GM19395 (cell line): ENCODE data around the gene SEC62.

Source experiments
- ATAC-seq: cut with Tn5 transposase; IDR thresholded peaks from one replicate; pipeline ENCODE4 v1.9.1; 2021; ENCODE audit warnings: mild to moderate bottlenecking, moderate library complexity; ENCODE audit not compliant: unreplicated experiment

SEC62 gene

GRCh38 chr3:169966951-169967915 lies 626 bp downstream of the SEC62 start:
- peak; percentile 38 for ATAC-seq

GRCh38 chr3:169968224-169968885 lies 1.7 kb downstream of the SEC62 start:
- no peak for ATAC-seq

- no peak for ATAC-seq
Observed at GRCh38 chr3:169969174-169970095, 2.8 kb downstream of the SEC62 start.

- no peak for ATAC-seq
Observed at GRCh38 chr3:169970847-169971246, 4.2 kb downstream of the SEC62 start.

GRCh38 chr3:169971522-169971921 lies 4.9 kb downstream of the SEC62 start:
- ATAC-seq = no peak

GRCh38 chr3:169980055-169980454 lies 13.4 kb downstream of the SEC62 start:
- ATAC-seq = no peak

GRCh38 chr3:169984292-169984691 lies 17.7 kb downstream of the SEC62 start:
- no peak for ATAC-seq

GRCh38 chr3:169990431-169990830 lies 23.8 kb downstream of the SEC62 start:
- no peak for ATAC-seq

- no peak for ATAC-seq
Observed at GRCh38 chr3:169992156-169992555, 25.5 kb downstream of the SEC62 start.

GRCh38 chr3:169992781-169993180 lies 26.2 kb downstream of the SEC62 start:
- no peak for ATAC-seq

- ATAC-seq = no peak
Observed at GRCh38 chr3:169993761-169994160, 27.2 kb downstream of the SEC62 start.

GRCh38 chr3:169996063-169996462 lies 29.5 kb downstream of the SEC62 start:
- ATAC-seq = no peak

GRCh38 chr3:169998668-169999131 lies 32.1 kb downstream of the SEC62 start:
- peak; percentile 36 for ATAC-seq

- ATAC-seq = peak; percentile 94
Observed at GRCh38 chr3:169999433-169999832, 32.8 kb downstream of the SEC62 start.

GRCh38 chr3:170000051-170000450 lies 33.4 kb downstream of the SEC62 start:
- no peak for ATAC-seq

GRCh38 chr3:170002231-170002630 lies 35.6 kb downstream of the SEC62 start:
- no peak for ATAC-seq

- ATAC-seq = no peak
Observed at GRCh38 chr3:170002879-170003278, 36.3 kb downstream of the SEC62 start.

GRCh38 chr3:170003881-170004356 lies 37.3 kb downstream of the SEC62 start:
- no peak for ATAC-seq

GRCh38 chr3:170007031-170007663 lies 40.5 kb downstream of the SEC62 start:
- peak; percentile 94 for ATAC-seq

- no peak for ATAC-seq
Observed at GRCh38 chr3:170010498-170010897, 43.9 kb downstream of the SEC62 start.
